Measurements from ENCODE around the gene ABTB2.

Gene ABTB2

GRCh38 chr11:34160049-34160721 is 197.6 kb downstream of the ABTB2 start:
- no peak for DNase-seq

GRCh38 chr11:34158661-34159060 is 199.1 kb downstream of the ABTB2 start:
- DNase-seq, result no peak

- no peak for DNase-seq
Observed at GRCh38 chr11:34157163-34157562, 200.6 kb downstream of the ABTB2 start.

GRCh38 chr11:34155757-34156062 is 202.1 kb downstream of the ABTB2 start:
- DNase-seq, result no peak

GRCh38 chr11:34155057-34155756 is 202.6 kb downstream of the ABTB2 start:
- DNase-seq, result no peak

GRCh38 chr11:34154059-34154875 is 203.5 kb downstream of the ABTB2 start:
- no peak for DNase-seq

- no peak for DNase-seq
Observed at GRCh38 chr11:34151916-34152845, 205.6 kb downstream of the ABTB2 start.

- no peak for DNase-seq
Observed at GRCh38 chr11:34151166-34151565, 206.6 kb downstream of the ABTB2 start.

- DNase-seq, result no peak
Observed at GRCh38 chr11:34150494-34151151, 207.2 kb downstream of the ABTB2 start.

GRCh38 chr11:34149786-34150185 is 208.0 kb downstream of the ABTB2 start:
- no peak for DNase-seq

GRCh38 chr11:34149274-34149673 is 208.5 kb downstream of the ABTB2 start:
- DNase-seq, result no peak

- no peak for DNase-seq
Observed at GRCh38 chr11:34148504-34149165, 209.2 kb downstream of the ABTB2 start.

GRCh38 chr11:34147581-34147980 is 210.2 kb downstream of the ABTB2 start:
- no peak for DNase-seq

- DNase-seq, result no peak
Observed at GRCh38 chr11:34146866-34147265, 210.9 kb downstream of the ABTB2 start.

- no peak for DNase-seq
Observed at GRCh38 chr11:34146411-34146810, 211.4 kb downstream of the ABTB2 start.

GRCh38 chr11:34145847-34146381 is 211.9 kb downstream of the ABTB2 start:
- no peak for DNase-seq

GRCh38 chr11:34145073-34145472 is 212.7 kb downstream of the ABTB2 start:
- no peak for DNase-seq

GRCh38 chr11:34143048-34143447 is 214.8 kb downstream of the ABTB2 start:
- no peak for DNase-seq

GRCh38 chr11:34140149-34140548 is 217.7 kb downstream of the ABTB2 start:
- DNase-seq, result no peak

GRCh38 chr11:34139346-34139745 is 218.5 kb downstream of the ABTB2 start:
- no peak for DNase-seq

GRCh38 chr11:34136420-34136819 is 221.4 kb downstream of the ABTB2 start:
- no peak for DNase-seq
